Thoracic aorta (tissue), 2 donors: ENCODE measurements around the gene CFAP97D1. TPM values are rescaled to one million over a fixed set of nuclear protein-coding genes. Genes with fewer than 3 reads are reported as not detected.

ENCODE experiments used
- ATAC-seq: fragments of 150-250 bp; one replicate; pipeline ENCODE4 v1.8.0; 2017; ENCODE audit warnings: low read depth; ENCODE audit not compliant: insufficient number of reproducible peaks, low FRiP score
- DNase-seq: peaks from one replicate; pipeline ENCODE4 v3.0.0-alpha.2; 2020; ENCODE audit warnings: low spot score
- H3K27ac ChIP-seq, 2 donors: fragments of 200-600 bp; sonication (generic); 1 replicate in 1 of 2; 2 replicates in 1 of 2; pipeline ENCODE4 v1.5.1; 2016; ENCODE audit warnings: mild to moderate bottlenecking in 2 of 2, moderate library complexity in 2 of 2
- H3K27me3 ChIP-seq: fragments of 200-600 bp; sonication (generic); replicated peaks from 2 replicates; pipeline ENCODE4 v1.6.0; 2016; ENCODE audit warnings: mild to moderate bottlenecking; ENCODE audit not compliant: insufficient read depth
- H3K36me3 ChIP-seq: fragments of 200-600 bp; sonication (generic); one replicate; pipeline ENCODE4 v1.5.1; 2016
- H3K4me1 ChIP-seq, 2 donors: fragments of 200-600 bp; sonication (generic); 1 replicate in 1 of 2; 2 replicates in 1 of 2; pipeline versions ENCODE4 v1.5.1 to v1.6.0; 2016; ENCODE audit warnings: low read depth in 2 of 2, mild to moderate bottlenecking in 1 of 2; ENCODE audit not compliant: control insufficient read depth in 1 of 2
- H3K4me3 ChIP-seq: fragments of 200-600 bp; sonication (generic); 2 replicates; pipeline ENCODE4 v1.5.1; 2016; ENCODE audit warnings: mild to moderate bottlenecking
- H3K9me3 ChIP-seq: fragments of 200-600 bp; sonication (generic); 2 replicates; pipeline ENCODE4 v1.5.1; 2016
- total RNA-seq, 2 donors: library from RNA; depleted of rRNA; stranded (reverse); fragments of >200 nt; gene quantifications; one replicate each; pipeline versions ENCODE4 v1.1.0 to v1.2.3, GENCODE V29; 2016
- TF ChIP-seq, protein P1 (sequence below): fragments of 200-600 bp; sonication (generic); IDR thresholded peaks from one replicate; pipeline ENCODE4 v1.5.1; 2019; ENCODE audit warnings: antibody characterized with exemption

Gene CFAP97D1
- total RNA-seq, 2 donors from 2014 or later = not detected

DNA sequence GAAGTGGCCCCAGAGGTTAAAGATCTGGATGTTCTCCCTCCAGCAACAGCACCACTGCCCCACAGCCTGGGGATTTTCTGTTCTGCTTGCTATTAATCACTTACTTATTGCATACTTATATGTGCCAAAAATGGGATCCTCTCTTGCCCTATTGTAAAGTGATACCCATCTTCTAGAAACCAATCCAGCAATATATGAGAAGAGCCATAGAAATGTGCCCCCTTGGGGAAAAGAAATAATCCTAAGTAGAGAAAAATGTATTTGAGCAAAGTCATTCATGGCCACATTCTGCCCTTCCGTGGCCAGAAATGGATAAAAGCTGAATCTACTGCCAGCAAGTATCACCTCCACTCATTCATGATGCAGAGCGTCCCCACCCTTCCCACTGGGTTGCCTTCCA lies 42.5 kb upstream of the CFAP97D1 start:
- DNase-seq = no peak
- no peaks in the 10 kb centered on the region for H3K9me3 ChIP-seq
- TF ChIP-seq, protein P1, sequence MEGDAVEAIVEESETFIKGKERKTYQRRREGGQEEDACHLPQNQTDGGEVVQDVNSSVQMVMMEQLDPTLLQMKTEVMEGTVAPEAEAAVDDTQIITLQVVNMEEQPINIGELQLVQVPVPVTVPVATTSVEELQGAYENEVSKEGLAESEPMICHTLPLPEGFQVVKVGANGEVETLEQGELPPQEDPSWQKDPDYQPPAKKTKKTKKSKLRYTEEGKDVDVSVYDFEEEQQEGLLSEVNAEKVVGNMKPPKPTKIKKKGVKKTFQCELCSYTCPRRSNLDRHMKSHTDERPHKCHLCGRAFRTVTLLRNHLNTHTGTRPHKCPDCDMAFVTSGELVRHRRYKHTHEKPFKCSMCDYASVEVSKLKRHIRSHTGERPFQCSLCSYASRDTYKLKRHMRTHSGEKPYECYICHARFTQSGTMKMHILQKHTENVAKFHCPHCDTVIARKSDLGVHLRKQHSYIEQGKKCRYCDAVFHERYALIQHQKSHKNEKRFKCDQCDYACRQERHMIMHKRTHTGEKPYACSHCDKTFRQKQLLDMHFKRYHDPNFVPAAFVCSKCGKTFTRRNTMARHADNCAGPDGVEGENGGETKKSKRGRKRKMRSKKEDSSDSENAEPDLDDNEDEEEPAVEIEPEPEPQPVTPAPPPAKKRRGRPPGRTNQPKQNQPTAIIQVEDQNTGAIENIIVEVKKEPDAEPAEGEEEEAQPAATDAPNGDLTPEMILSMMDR = no peak

DNA sequence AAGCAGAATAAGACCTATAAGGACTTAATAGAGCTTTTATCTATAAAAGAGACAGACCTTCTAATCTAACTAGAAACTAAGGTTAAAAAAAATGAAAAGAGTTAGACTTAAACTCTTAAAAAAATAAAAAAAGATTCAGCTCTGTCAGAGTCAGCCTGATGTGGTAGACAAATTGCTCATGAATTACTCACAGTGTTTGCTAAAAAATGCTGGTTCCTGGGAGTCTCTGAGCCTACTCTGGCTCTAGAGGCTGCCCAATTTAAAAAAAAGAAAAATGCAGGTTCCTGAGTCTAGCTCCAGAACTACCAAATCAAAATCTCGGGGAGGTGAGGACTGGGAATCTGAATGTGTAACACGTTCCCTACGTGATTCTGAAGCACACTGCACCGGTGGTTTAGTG lies 39.7 kb upstream of the CFAP97D1 start:
- H3K27ac ChIP-seq = peak overlapping the region; percentile 50 to 60
- H3K4me1 ChIP-seq = peaks cover 12 to 36% of the 10 kb centered on the region in 2 donors
- ATAC-seq (peak; percentile 84), DNase-seq (no peak)
- H3K4me3 ChIP-seq = no peak overlapping the region
- H3K9me3 ChIP-seq = no peaks in the 10 kb centered on the region
- TF ChIP-seq, protein P1 = no peak
- H3K36me3 ChIP-seq = no peaks in the 10 kb centered on the region
- no peaks in the 10 kb centered on the region for H3K27me3 ChIP-seq

More for the DNA sequence above, 42.5 kb upstream of the CFAP97D1 start:
- H3K27me3 ChIP-seq = no peaks in the 10 kb centered on the region
- no peak overlapping the region for H3K4me3 ChIP-seq
- no peak overlapping the region for H3K27ac ChIP-seq
- no peak for ATAC-seq
- H3K36me3 ChIP-seq = no peaks in the 10 kb centered on the region
- H3K4me1 ChIP-seq = peaks cover 13 to 34% of the 10 kb centered on the region in 2 donors

DNA sequence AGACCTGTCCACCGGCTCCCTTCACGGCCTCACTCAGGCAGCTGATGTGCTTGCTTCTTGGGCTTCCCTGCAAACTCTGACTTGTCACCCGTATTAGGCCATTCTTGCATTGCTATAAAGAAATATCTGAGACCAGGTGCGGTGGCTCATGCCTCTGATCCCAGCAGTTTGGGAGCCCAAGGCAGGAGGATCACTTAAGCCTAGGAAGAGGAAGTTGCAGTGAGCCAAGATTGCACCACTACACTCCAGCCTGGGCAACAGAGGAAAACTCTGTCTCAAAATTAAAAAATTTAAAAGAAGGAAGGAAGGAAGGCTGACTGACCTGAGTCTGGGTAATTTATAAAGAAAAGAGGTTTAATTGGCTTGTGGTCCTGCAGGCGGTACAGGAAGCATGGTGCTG lies 38.6 kb upstream of the CFAP97D1 start:
- Histone ChIP-seq H3K4me3 (no peak overlapping the region), H3K9me3 (no peaks in the 10 kb centered on the region), H3K4me1 (peaks cover 14 to 47% of the 10 kb centered on the region in 2 donors), H3K27me3 (no peaks in the 10 kb centered on the region), H3K27ac (peak overlapping the region in 1 of 2 donors; percentile 3), H3K36me3 (no peaks in the 10 kb centered on the region)
- no peak for DNase-seq
- TF ChIP-seq, protein P1 = no peak
- no peak for ATAC-seq

DNA sequence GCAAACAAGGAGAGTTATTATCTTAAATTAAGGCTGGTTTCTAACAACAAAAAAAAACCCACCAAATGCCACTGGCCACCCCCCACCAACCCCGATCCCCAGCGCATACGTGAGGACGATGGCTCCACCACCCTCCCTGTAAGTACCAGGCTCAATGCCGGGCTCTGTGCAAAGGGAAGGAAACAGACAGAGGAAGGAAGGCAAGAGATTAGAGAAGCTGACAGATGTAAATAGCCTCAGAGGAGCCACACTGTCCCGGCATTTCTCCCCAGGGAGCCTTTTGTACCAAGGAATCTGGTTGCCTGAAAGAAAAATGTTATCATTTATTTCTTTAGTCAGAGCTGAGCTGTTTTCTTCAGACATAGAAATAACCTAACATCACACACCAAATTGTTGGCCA lies 34.7 kb upstream of the CFAP97D1 start:
- Histone ChIP-seq H3K27me3 (no peaks in the 10 kb centered on the region), H3K4me1 (peaks cover 15 to 53% of the 10 kb centered on the region in 2 donors), H3K36me3 (no peaks in the 10 kb centered on the region), H3K4me3 (peak overlapping the region; percentile 16), H3K9me3 (no peaks in the 10 kb centered on the region), H3K27ac (peak overlapping the region; percentile 55 to 60)
- DNase-seq (no peak), ATAC-seq (no peak)
- TF ChIP-seq, protein P1 = no peak

DNA sequence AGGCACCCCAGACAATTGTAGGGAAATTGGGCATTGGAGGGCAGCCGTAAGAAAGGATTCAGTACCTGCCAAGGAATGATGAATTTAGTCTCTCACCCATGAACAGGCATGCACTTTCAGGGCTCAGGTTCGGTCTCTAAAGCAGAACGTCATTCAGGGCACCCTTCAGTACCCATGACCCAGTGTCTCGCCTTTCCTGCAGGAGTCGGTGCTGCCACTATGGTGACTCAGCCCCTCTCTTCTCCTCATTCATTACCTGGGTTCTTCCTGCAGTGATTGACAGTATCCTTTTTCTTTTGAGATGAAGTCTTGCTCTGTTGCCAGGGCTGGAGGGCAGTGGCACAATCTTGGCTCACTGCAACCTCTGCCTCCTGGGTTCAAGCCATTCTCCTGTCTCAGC lies 30.1 kb upstream of the CFAP97D1 start:
- ATAC-seq (no peak), DNase-seq (no peak)
- Histone ChIP-seq H3K9me3 (no peaks in the 10 kb centered on the region), H3K4me1 (peaks cover 16 to 43% of the 10 kb centered on the region in 2 donors), H3K36me3 (no peaks in the 10 kb centered on the region), H3K27me3 (no peaks in the 10 kb centered on the region), H3K27ac (peak overlapping the region; percentile 36 to 37), H3K4me3 (no peak overlapping the region)
- TF ChIP-seq, protein P1 = no peak
